HG03060 (cell line): ENCODE data around the gene CSNK1D.

Experiments used
- ATAC-seq: cut with Tn5 transposase; IDR thresholded peaks from one replicate; pipeline ENCODE4 v1.9.1; 2021; ENCODE audit warnings: low read depth, moderate number of reproducible peaks; ENCODE audit not compliant: unreplicated experiment

CSNK1D gene

DNA sequence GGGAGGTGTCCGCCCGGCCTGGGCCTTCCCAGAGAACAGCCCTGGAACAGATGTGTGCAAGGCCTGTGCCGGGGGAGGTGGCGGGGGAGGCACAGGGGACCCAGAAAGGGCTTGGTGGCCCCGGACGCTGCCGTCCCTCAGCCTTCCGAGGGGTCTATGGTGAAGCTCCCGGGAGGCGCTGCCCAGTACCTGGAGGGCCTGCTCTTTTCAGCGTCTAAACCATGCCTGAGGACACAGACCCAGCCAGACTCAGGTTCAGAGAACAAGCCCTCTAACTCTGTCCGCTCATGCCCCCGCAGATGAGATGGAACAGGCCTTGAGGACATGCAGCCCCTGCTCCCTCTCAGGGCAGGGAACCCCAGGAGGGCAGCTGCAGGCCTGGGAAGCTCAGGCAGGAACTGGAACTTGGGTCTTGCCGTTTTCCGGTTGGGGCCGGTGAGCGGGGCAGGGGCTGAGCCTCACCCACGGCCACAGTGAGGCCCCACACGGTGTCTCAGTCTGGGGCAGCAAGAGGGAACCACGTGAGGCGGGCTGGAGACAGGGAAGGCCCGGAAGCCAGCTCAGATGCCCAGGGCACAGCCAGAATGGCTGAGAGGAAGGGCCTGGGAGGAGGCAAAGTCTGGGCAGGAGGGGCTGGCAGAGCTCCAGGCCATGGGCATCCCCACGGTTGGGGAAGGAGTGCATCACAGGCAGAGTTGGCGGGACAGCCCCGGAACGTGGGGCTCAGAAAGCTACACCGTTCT is 32.1 kb downstream of the CSNK1D start:
- no peak for ATAC-seq

DNA sequence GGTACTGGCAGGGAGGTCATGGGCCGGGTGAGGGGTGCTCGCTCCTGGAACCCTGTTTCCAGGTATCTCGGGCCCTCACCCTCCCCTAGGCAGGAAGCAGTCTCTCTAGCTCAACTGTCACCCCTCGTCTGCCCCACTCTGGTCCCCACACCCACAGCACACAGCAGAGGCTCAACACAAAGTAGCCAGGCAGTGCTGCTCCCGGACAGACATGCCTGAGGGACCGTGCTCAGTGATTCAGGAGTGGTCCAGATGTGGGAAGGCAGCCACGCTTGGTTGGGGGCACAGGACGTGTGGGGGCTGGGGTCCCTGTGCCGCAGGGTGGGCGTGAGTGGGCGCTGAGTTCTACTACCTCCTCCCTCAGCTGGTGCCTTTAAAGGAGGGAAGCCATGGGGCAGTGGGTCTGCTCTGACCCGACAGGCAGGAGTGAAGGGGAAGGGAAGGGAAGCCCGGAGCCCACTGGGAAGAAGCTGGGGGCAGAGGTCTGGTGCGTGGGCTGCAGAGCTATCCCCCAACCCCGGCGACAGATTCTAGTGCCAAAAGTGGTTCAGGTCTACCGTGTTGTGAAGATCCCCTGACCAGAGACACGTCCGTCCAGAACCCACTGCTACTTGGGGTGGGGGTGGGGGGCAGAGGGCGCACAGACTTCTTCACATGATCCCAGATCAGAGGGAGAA is 32.9 kb downstream of the CSNK1D start:
- no peak for ATAC-seq

DNA sequence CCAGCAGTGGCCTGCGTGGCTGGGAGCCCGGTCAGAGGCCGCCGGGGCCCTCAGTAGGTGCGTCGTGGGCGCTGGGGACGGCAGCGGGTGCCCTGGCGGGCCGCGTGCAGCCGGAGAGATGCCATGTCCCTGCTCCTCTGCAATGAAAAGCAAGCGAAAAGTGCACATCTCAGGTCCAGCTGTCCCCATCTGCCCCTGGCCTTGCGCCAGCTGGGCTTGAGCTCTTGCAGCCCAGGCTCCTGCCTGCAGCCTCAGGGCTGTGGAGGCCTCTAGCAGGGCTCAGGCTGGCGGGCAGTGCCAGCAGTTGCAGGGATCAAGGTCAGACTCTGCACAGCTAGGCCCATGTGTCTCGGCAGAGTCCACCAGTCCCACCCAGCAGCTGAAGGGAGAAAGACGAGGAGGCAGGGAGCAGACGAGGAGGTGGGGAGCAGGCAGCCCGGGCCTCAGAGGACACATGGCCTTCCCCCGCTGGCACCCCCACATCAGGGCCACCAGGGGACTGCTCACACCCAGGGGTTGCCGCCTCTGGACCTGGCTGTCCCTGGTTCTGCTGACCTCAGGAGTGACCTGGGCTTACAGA is 33.5 kb downstream of the CSNK1D start:
- no peak for ATAC-seq

DNA sequence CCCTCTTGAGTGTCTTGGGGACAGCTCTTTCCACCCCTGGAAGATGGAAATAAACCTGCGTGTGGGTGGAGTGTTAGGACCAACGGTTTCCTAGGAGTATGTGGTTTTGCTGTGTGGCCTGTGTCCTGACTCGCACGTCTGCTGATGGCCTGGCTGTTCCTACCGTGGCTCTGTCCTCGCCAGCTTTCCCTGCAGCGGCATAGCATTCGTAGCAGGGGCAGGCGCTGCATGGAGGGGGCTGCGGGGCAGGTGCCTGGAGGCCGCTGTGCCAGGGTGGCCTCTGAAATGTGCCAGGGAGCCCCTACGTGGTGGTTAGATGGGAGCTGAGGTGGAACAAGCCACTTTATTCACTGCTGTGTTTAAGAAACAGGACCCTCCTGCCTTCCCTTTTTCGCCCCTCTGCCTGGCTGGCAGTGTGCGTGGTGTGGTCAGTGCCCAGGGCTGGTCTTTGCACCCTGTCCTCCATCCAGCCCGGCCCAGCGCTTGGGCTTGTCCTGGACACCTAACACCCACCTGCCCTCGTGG is 34.0 kb downstream of the CSNK1D start:
- ATAC-seq: no peak

DNA sequence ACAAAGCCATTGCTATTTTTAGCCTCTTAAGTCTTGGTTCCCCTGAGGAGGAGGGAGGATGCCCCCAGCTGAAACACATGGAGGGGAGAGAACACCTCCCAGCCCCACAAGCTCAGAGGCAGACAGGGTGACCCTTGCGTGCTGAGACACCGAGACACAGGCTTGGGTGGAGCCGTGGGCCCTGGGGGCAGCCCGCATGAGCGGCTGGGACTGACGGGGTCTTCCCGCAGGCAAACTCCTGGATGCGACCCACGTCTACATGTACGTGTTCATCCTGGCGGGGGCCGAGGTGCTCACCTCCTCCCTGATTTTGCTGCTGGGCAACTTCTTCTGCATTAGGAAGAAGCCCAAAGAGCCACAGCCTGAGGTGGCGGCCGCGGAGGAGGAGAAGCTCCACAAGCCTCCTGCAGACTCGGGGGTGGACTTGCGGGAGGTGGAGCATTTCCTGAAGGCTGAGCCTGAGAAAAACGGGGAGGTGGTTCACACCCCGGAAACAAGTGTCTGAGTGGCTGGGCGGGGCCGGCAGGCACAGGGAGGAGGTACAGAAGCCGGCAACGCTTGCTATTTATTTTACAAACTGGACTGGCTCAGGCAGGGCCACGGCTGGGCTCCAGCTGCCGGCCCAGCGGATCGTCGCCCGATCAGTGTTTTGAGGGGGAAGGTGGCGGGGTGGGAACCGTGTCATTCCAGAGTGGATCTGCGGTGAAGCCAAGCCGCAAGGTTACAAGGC is 34.9 kb downstream of the CSNK1D start:
- ATAC-seq: no peak

DNA sequence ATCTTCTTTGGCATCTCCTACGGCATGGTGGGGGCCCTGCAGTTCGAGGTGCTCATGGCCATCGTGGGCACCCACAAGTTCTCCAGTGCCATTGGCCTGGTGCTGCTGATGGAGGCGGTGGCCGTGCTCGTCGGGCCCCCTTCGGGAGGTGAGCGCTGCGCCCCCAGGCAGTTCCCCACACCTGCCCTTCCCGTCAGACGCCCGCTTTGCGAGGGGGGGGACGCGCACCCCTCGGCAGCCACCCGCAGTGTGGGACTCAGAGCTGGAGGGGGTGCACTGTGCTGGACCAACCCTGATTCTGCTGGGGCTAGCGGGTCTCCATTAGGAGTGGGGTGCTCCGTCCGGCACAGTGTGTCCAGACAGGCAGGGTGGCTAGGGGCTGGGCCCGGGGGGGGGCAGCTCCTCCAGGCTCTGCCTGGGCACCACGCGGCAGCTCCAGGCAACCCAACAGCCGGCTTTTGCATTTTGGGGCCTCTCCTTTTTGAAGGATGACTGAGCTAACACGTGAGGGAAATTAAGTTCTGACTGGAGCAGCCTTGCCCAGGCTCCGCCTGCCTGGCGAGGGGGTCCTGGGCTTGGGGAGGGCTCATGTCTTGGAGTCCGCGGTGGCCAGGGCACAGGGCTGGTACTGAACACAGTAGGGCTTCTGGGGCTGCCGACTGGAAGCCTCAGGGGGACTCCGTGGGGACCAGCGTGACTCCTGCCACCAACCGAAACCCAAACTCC is 35.6 kb downstream of the CSNK1D start:
- no peak for ATAC-seq

DNA sequence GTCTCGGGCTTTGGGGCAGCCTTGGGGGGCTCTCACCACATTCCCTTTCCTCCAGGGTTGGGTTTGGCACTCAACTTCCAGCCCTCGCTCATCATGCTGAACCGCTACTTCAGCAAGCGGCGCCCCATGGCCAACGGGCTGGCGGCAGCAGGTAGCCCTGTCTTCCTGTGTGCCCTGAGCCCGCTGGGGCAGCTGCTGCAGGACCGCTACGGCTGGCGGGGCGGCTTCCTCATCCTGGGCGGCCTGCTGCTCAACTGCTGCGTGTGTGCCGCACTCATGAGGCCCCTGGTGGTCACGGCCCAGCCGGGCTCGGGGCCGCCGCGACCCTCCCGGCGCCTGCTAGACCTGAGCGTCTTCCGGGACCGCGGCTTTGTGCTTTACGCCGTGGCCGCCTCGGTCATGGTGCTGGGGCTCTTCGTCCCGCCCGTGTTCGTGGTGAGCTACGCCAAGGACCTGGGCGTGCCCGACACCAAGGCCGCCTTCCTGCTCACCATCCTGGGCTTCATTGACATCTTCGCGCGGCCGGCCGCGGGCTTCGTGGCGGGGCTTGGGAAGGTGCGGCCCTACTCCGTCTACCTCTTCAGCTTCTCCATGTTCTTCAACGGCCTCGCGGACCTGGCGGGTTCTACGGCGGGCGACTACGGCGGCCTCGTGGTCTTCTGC is 36.3 kb downstream of the CSNK1D start:
- ATAC-seq: no peak

DNA sequence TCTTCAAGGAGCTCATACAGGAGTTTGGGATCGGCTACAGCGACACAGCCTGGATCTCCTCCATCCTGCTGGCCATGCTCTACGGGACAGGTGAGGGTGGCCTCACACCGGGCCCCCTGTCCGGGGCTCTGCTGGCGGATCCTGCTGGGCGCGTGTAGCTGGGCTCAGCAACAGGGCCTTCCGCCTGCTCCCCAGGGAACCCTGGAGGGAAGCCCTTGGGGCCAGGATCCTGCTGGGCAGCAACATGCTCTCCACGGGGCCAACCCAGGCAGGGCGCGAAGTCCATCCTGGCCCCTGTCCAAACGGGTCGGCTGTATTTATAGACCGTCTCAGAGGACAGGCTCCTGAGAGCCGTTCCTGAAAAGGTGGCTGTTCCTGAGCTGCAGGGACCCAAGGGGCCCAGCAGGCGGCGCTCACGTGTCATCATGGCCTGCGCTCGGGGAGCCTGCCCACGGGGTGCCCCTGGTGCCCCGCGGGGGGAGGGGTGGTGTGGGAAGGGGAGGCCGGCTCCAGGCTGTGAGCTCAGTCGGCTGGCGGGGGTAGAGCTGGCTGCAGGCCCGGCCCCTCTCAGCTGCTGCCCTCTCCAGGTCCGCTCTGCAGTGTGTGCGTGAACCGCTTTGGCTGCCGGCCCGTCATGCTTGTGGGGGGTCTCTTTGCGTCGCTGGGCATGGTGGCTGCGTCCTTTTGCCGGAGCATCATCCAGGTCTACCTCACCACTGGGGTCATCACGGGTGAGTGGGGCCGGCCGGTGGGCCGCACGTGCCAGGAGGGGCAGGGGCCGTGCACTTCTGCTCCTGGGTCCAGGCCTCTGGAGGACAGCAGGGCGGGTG is 37.1 kb downstream of the CSNK1D start:
- ATAC-seq: no peak

DNA sequence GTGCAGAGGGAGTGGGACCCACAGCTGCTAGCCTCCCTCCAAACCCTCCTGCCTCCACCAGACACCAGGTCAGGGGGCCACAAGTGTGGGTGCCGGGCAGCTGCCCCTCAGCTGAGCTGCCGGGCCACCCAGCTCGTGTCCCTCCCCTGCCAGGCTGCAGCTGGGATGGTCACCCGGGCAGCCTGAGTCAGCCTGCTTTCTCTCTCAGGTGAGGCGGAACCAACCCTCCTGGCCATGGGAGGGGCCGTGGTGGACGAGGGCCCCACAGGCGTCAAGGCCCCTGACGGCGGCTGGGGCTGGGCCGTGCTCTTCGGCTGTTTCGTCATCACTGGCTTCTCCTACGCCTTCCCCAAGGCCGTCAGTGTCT is 37.7 kb downstream of the CSNK1D start:
- ATAC-seq: no peak

DNA sequence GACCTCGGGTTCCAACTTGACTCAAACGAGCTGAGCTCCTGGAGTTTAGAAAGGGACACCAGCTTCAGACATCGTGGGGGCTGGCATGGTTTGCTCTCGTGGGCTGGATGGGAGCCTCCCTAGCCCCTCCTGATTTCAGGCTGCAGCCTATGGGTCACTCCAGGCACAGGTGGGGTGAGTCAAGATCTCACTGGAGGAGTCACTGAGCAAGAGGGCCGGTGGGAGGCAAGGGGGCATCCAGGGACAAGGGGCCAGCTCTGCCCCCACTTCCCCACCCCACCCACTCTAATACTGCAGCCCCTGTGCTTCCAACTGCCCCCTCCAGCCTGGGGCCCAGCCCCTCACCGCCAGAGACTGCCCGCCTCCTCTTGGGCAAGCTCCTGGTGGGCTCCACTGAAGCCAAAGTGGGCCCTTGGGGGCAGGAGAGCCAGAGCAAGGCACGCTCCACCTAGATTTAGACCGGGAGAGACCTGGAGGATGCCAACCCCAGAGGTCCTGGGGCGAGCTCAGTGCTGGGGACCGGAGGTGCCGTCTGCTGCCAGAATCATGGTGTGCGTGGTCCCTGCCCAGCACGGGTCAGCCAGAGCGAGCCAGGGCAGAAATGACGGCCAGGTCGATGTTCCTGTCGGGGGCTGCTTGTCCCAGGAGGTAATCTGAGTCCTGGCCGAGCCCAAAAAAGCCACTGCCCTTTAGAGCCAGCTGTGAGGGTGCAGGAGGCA is 38.3 kb downstream of the CSNK1D start:
- no peak for ATAC-seq

DNA sequence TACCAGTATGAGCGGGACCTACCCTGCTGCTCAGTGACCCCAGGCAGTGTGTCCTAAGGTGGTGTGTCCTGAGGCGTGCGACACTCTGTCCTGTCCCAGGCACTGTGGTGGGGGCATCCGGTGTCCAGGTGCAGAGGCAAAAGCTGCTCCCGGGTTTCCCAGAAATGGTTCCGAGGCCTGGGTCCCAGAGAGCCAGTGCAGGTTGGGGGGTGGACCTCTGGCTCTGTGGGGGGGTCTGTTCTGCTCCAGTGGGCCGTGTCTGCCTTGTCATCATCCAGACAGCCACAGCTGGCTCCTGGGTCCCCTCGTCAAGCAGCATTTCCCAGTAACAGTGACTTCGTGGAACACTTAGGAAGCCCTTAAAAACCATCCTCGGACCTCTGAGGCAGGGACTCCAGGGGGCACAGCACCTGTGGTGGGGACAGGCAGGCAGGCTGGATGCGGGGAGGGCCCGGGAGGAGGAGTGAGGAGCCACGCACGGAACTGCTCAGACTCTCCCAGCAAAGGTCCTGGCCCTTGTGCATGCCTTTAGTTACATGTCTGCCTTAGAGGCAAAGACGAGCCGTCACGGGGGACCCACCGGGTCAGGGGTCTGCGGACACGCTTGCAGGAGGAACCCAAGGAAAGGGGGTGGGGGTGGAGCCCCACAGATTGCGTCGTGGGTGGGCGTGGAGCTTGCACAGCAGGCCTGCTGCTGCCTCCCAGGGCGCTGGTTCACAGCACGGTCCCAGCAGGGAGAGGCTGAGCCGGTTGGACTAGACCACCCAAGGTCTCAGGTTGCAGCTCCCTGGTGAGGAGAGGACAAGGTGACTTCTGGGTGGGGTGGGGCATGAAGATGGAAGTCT is 39.1 kb downstream of the CSNK1D start:
- no peak for ATAC-seq

DNA sequence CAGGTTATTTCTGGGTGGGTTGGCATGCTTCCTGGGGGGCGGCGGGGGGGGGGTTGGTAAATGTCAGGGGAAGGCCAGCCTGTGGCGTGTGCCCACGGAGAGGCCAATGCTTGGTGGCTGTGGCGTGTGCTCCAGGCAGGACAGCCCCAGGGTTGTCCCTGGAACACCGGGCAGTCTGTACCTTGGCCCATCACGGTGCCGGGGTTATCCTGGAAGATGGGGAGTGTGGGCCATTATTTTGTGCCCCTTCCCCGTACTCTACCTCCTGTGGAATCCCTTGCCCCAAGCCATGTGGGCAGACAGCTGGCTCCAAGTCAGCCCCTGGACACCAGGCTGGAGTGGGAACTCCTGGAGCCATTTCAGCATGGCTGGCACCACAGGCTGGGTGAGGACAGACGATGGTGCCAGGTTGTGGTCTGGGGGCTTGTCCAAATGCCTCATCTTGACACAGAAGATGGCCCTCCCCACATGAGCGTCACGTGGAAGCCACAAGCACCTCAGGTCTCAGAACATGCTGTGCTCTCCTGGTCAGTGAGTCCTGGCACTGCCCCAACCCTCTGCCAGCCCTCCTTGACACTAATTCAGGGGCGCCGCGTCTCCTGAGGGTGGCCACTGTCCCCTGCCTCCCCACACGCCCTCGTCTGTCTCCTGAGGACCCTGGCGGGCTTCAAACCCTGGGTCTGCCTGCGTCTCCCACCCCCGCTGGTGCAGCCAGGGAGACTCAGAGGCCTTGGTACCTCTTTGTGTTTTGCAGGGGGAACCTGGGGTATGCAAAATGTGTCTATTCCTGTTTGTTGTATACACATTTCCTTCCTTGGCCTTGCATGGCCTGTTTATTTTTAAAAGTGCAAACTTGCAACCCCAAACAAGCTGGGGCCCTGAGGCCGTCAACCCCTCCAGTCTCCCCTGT is 40.4 kb downstream of the CSNK1D start:
- ATAC-seq: no peak

DNA sequence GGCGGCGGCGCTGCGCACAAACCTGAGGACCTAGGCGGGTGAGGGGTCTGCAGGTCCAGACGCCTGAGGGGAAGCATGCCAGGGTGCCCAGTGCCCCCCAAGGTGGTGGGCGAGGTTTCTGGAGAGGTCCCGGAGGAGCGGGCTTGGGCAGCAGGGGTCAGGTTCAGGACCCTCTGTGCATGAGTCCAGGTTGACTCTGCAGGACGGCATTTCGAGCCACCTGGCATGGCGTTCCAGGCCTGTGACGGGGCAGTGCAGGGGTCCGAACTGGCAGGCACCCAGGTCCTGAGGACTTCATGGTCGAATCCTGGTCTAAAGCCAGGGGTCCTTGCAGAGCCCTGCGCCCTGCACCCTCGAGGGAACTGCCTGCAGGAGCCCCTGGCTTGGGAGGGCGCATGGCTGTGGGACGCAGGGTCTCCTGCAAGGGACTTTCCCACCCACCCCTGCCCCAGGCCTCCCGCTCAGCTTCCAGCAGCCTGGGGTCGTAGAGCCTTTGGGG is 41.1 kb downstream of the CSNK1D start:
- no peak for ATAC-seq

DNA sequence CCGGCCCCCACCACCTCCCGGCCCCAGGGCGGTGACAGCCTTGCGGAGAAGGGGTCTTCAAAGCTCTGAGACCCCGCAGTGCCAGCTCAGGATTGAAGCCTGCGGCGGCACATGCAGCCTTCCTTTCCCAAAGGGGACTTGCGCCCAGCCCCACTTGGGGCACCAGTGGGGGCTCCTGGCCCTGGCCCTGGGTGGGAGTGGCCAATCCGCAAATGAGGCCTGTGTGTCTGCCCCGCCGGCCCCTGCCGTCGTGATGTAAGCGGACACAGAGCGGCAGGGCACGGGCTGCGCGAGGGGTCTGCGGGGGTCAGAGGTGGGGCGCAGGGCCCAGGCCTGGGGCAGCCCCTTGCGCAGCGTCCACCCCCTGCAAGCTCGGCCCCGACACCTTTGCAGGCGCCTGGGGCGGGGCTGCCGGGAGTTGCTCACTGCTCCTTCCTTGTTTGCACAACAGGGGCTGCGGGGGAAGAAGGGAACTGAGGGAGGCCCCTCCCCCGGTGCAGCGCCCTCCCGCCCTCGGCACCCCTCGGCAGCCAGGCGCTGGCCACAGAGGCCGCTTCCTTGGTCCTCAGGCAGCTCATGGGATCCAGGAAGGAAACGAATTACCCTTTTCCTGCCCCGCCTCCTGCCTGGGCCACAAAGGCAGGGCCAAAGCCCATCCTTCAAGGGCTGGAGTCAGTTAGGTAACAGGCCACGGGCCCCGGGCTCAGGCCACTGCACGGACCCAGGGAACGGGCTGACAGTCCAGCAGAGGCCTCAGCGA is 41.8 kb downstream of the CSNK1D start:
- no peak for ATAC-seq

DNA sequence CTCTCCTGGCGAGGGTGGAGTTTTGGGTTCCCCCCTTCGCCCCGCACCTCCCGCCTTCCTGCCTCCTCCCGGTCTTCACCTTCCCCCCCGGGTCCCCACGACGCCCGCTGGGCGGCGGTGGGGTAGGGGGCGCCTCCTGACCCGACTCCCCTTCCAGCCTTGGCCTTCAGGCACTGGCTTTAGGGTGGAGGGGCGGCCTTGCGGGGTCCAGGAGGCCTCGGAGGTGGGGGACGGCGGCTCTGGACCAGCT is 42.3 kb downstream of the CSNK1D start:
- no peak for ATAC-seq
